NB4 (cell line): ENCODE results near the gene CLSTN1.

Experiments
- DNase-seq: peaks from one replicate; pipeline ENCODE4 v3.0.0; 2010; ENCODE audit warnings: low read depth
- H3K4me3 ChIP-seq: one replicate; pipeline ENCODE4 v1.5.1; 2011; ENCODE audit warnings: mild to moderate bottlenecking, low read depth, low read length, moderate library complexity
- MYC ChIP-seq: IDR thresholded peaks from 2 replicates; pipeline ENCODE4 v1.6.1; 2011; ENCODE audit warnings: low read depth, low read length
- POLR2A ChIP-seq: IDR thresholded peaks from 2 replicates; pipeline ENCODE4 v1.6.1; 2011; ENCODE audit warnings: mild to moderate bottlenecking; ENCODE audit not compliant: insufficient read length; ENCODE audit errors: extremely low read depth
- TF ChIP-seq, protein P1 (sequence below): IDR thresholded peaks from 2 replicates; pipeline ENCODE4 v1.6.1; 2011; ENCODE audit warnings: low read depth, low read length
- TF ChIP-seq, protein P2 (sequence below): IDR thresholded peaks from one replicate; pipeline ENCODE4 v1.5.1; 2012; ENCODE audit warnings: low read depth, low read length

CLSTN1 gene

DNA sequence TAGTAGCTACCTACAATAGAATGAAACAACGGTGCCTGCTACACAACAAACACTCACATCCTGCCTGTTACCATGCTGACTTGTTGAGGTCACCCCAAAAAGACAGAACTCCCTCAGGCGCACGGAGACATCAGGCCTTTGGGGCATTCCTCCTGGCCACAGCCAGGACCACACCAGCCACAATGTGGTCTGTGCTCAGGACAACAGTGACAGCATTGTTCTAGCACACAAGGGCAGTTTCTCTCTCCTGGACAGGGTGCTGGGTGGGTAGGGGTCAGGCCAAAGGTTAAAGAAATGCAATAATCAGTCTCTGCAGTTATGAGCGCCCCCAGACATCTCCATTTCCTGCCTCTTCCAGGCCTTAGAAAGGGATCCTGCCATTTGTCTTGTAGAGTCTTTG is 46.8 kb upstream of the CLSTN1 start:
- DNase-seq = no peak
- TF ChIP-seq, protein P1, sequence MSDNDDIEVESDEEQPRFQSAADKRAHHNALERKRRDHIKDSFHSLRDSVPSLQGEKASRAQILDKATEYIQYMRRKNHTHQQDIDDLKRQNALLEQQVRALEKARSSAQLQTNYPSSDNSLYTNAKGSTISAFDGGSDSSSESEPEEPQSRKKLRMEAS = no peak
- TF ChIP-seq, protein P2, sequence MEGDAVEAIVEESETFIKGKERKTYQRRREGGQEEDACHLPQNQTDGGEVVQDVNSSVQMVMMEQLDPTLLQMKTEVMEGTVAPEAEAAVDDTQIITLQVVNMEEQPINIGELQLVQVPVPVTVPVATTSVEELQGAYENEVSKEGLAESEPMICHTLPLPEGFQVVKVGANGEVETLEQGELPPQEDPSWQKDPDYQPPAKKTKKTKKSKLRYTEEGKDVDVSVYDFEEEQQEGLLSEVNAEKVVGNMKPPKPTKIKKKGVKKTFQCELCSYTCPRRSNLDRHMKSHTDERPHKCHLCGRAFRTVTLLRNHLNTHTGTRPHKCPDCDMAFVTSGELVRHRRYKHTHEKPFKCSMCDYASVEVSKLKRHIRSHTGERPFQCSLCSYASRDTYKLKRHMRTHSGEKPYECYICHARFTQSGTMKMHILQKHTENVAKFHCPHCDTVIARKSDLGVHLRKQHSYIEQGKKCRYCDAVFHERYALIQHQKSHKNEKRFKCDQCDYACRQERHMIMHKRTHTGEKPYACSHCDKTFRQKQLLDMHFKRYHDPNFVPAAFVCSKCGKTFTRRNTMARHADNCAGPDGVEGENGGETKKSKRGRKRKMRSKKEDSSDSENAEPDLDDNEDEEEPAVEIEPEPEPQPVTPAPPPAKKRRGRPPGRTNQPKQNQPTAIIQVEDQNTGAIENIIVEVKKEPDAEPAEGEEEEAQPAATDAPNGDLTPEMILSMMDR = no peak
- TF ChIP-seq POLR2A (no peak), MYC (no peak)
- no peak overlapping the region for H3K4me3 ChIP-seq

DNA sequence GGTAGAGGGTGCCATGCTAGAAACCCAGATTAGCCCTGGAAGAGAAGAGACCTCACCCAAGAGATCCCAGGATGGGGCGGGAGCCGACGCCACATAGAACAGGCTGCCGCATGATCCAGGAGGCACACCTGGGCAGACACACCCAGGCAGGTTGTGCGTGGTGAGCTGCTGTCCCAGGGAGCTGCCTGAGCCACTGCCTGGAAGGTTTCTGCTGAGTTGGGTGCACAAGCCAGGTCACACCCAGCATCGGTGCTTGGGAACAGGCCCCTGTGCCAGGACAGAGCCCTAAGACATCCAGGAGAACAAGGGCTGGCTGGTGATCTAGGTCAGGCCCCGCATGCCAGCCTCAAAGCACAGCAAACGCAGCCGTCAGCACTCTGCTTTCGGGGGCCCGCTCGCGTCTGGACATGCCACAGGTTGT is 46.1 kb upstream of the CLSTN1 start:
- TF ChIP-seq, protein P1 = no peak
- TF ChIP-seq MYC = no peak
- no peak for TF ChIP-seq POLR2A
- TF ChIP-seq, protein P2 = no peak
- no peak overlapping the region for H3K4me3 ChIP-seq
- no peak for DNase-seq

DNA sequence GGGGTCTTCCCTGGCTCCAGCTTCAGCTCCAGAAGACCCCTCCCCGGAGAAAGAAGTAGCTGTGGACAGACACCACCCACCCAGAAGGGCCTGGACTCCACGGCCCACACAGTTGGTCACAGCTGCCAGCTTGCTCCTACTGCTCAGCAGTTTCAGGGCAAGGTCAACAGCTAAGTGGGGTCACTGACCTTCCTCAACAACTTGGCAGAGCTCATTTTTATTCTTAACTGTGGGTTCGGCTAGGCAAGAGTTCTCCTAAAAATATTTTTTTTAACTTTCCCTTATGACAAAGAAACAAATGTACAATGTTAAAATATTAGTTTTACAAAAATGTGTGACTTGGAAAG is 44.5 kb upstream of the CLSTN1 start:
- no peak overlapping the region for H3K4me3 ChIP-seq
- TF ChIP-seq, protein P2 = no peak
- TF ChIP-seq MYC (no peak), POLR2A (no peak)
- TF ChIP-seq, protein P1 = no peak
- DNase-seq = no peak

DNA sequence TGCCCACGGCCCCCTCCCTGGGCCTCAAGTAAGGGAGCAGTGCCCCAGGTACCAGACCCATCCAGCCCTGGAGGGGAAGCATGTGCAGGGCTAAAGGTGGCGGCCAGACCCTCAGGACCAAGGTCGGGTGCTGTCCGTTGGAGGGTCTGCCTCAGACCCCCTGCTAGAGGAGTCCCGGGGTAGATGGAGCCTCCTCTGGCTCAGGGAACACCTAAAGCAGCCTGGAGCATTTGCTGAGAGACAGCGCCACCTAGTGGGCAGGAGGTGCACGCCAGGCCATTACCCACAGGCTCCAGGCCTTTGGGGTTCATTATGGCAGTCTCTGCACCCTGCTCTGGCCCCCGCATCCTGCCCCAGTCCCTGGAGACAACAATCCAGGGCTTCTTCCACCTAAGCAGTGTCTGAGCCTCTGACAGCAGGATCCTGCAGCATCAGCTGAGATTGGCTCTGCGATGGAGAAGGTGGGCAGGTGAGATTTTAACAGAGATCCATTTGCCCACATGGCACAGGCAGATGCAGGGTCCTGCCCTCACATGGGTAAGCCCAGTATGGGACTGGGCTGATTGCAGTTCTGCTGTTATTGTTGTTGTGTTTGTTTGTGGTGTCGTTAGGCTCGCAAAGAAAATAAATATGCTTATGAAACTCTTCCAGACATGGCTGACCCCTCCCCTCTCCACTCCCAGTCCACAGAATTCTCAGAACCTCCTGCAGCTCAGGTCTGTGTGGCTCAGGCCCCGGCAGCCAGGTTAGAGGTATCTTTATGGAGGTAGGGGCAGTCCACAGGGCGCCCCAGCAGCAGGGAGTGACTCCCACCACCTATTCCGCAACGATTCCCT is 43.9 kb upstream of the CLSTN1 start:
- H3K4me3 ChIP-seq = no peak overlapping the region
- peak; percentile 79 for DNase-seq
- TF ChIP-seq, protein P1 = 0 out of 2 replicates have a peak, but pooled peaks have one; percentile 40
- TF ChIP-seq POLR2A = no peak
- TF ChIP-seq, protein P2 = peak; percentile 93

DNA sequence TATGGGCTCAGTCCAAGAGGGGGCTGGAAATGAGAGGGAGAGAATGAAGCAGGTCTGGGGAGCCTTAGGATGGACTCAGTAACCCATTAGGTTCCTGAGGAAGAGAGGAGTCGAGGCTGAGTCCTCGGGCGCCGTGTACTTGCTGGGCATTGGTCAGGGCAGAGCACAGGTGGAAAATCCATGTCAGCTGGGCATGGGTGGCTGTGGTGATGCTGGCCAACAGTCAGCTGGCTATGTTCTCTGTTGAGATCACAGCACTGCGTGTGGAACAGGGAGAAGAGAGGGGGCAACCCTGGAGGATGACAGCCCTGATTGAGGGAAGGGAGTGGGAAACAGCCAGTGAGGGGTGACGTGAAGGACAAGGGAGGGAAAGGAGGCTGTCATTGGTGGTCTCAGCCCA is 43.1 kb upstream of the CLSTN1 start:
- no peak for DNase-seq
- TF ChIP-seq POLR2A = no peak
- H3K4me3 ChIP-seq = no peak overlapping the region

DNA sequence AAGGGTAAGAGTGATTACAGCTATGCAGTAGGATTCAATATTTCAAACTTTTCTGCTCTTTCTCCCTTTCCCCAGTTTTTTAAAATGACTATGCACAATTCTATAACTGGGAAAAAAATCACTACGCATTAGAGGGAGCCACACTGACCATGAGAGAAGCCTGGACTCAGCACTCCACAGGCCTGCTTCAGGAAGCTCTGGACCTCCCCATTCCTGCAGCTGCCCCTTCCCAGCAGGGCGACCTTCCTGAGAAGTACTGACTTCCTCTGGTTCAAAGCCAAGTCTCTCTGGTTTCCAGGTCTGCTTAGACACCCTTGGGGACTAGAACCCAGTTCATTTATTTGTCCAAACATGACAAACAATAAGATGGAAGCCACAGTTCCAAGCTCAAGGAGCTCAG is 42.0 kb upstream of the CLSTN1 start:
- TF ChIP-seq, protein P2 = no peak
- TF ChIP-seq, protein P1 = no peak
- TF ChIP-seq MYC (no peak), POLR2A (no peak)
- no peak overlapping the region for H3K4me3 ChIP-seq
- DNase-seq = no peak
